Brain microvascular endothelial cell (primary cell): ENCODE data around the gene TUT7.

Source experiments
- DNase-seq: peaks from one replicate; pipeline ENCODE4 v3.0.0-alpha.2; 2020
- H3K27ac ChIP-seq: fragments of 250-450 bp; sonication (Bioruptor Pico); 2 replicates; pipeline ENCODE4 v1.5.1; 2020; ENCODE audit warnings: mild to moderate bottlenecking, moderate library complexity
- H3K27me3 ChIP-seq: fragments of 250-450 bp; sonication (Bioruptor Pico); replicated peaks from 2 replicates; pipeline ENCODE4 v1.5.1; 2020; ENCODE audit warnings: mild to moderate bottlenecking
- H3K36me3 ChIP-seq: fragments of 250-450 bp; sonication (Bioruptor Pico); replicated peaks from 2 replicates; pipeline ENCODE4 v1.5.1; 2020; ENCODE audit warnings: mild to moderate bottlenecking
- H3K4me3 ChIP-seq: 2 replicates; pipeline ENCODE4 v1.5.1; 2011; ENCODE audit warnings: low read depth, mild to moderate bottlenecking, control low read depth, low read length, moderate library complexity
- CTCF ChIP-seq: IDR thresholded peaks from 2 replicates; pipeline ENCODE4 v1.5.1; 2011; ENCODE audit warnings: low read depth, mild to moderate bottlenecking, moderate library complexity, low read length, control low read depth, inconsistent platforms; ENCODE audit errors: missing control alignments
- in situ Hi-C: cut with HindIII; loops from 2 replicates; pipeline ENCODE4 v1.10.0; 2017; ENCODE audit warnings: low sequenced_read_pairs, low pct_ligation_motif_present

Gene TUT7

GRCh38 chr9:86246752-86247161 lies 107.5 kb downstream of the TUT7 start:
- no peaks in the 10 kb centered on the region for H3K27me3 ChIP-seq
- no peak overlapping the region for H3K4me3 ChIP-seq
- TF ChIP-seq CTCF, result peak; percentile 34
- in situ Hi-C loops, result no loop called here
- peak; percentile 41 for DNase-seq
- H3K36me3 ChIP-seq, result no peaks in the 10 kb centered on the region
- H3K27ac ChIP-seq, result no peak overlapping the region

GRCh38 chr9:86242071-86242470 lies 112.1 kb downstream of the TUT7 start:
- DNase-seq, result no peak
- Histone ChIP-seq H3K36me3 (no peaks in the 10 kb centered on the region), H3K27ac (no peak overlapping the region), H3K4me3 (no peak overlapping the region), H3K27me3 (no peaks in the 10 kb centered on the region)
- TF ChIP-seq CTCF, result no peak
- in situ Hi-C loops, result no loop called here

GRCh38 chr9:86241216-86241615 lies 113.0 kb downstream of the TUT7 start:
- Histone ChIP-seq H3K36me3 (no peaks in the 10 kb centered on the region), H3K27me3 (no peaks in the 10 kb centered on the region), H3K27ac (no peak overlapping the region), H3K4me3 (no peak overlapping the region)
- in situ Hi-C loops, result no loop called here
- TF ChIP-seq CTCF, result no peak
- no peak for DNase-seq

- Histone ChIP-seq H3K27me3 (no peaks in the 10 kb centered on the region), H3K27ac (no peak overlapping the region), H3K4me3 (no peak overlapping the region), H3K36me3 (no peaks in the 10 kb centered on the region)
- in situ Hi-C loops, result no loop called here
- no peak for DNase-seq
- peak; percentile 0 for TF ChIP-seq CTCF
Measured at GRCh38 chr9:86238861-86239770, 115.1 kb downstream of the TUT7 start.
